ENCODE measurements around the gene C12orf50. TPM values are rescaled to one million over a fixed set of nuclear protein-coding genes. Genes with fewer than 3 reads are reported as not detected.

The C12orf50 gene
- total and polyA plus RNA-seq, 2 of the 8 experiments (the other 6 are each of a cell fraction or from before 2014, with no cell fraction given): not detected

Small RNA genes within 50 kb of the gene (small RNA-seq; reads per million reads assigned to genes)
- not detected for gene RNA5SP364 (ENCODE audit: insufficient read depth)

Other genes starting within 250 kb of the C12orf50 start
- 5.9 and 6.3 TPM in 2 replicates for gene CEP290, start 112.7 kb upstream of the C12orf50 start, total RNA-seq (2021; fragmentation: NEBNext Ultra II Directional; extraction: Animal tissue kit (Norgen Biotek cat#: 25700))
- gene CEP290, start 112.7 kb upstream of the C12orf50 start, polyA plus RNA-seq (2011; rRNA removed): 2.1 and 3.5 TPM in 2 replicates
- 44.6 and 45.1 TPM in 2 replicates for gene TMTC3, start 112.9 kb upstream of the C12orf50 start, total RNA-seq (2021; fragmentation: NEBNext Ultra II Directional; extraction: Animal tissue kit (Norgen Biotek cat#: 25700))
- gene TMTC3, start 112.9 kb upstream of the C12orf50 start, polyA plus RNA-seq (2011; rRNA removed): 4.8 and 7.0 TPM in 2 replicates

Data from H1 (cell line).